Natural killer cell treated with Interleukin-12 subunit alpha and Interleukin-12 subunit beta and Interleukin-15 and Interleukin-18, amount 100 ng/mL, for 72 hours (primary cell): ENCODE measurements around the gene NAP1L4. TPM values are rescaled to one million over a fixed set of nuclear protein-coding genes. Genes with fewer than 3 reads are reported as not detected.

Source experiments
- ATAC-seq, 2 donors: fragments of 150-1000 bp; cut with Tn5 transposase in 1 of 2; sonication (Bioruptor Pico), chemical (Tn5 transposase) in 1 of 2; 2 replicates each; pipeline ENCODE4 v1.10.0; 2021
- DNase-seq: peaks from one replicate; pipeline ENCODE4 v3.0.0; 2022; ENCODE audit warnings: low spot score
- H3K27ac Mint-ChIP-seq, 2 donors: 1 replicate in 1 of 2; 2 replicates in 1 of 2; pipeline ENCODE4 v1.8.0; 2022; ENCODE audit warnings: mixed read lengths in 2 of 2, mild to moderate bottlenecking in 1 of 2, moderate library complexity in 1 of 2
- H3K27me3 Mint-ChIP-seq, 2 donors: 1 replicate in 1 of 2; 2 replicates in 1 of 2; pipeline ENCODE4 v1.8.0; 2022; ENCODE audit warnings: mixed read lengths in 2 of 2
- H3K36me3 Mint-ChIP-seq: one replicate; pipeline ENCODE4 v1.8.0; 2022; ENCODE audit warnings: mixed read lengths
- H3K4me1 Mint-ChIP-seq, 2 donors: 1 replicate in 1 of 2; 2 replicates in 1 of 2; pipeline ENCODE4 v1.8.0; 2022; ENCODE audit warnings: low read depth in 2 of 2, mixed read lengths in 2 of 2, mild to moderate bottlenecking in 1 of 2
- H3K4me3 Mint-ChIP-seq: one replicate; pipeline ENCODE4 v1.8.0; 2022; ENCODE audit warnings: mixed read lengths
- H3K9me3 Mint-ChIP-seq: 2 replicates; pipeline ENCODE4 v1.8.0; 2022; ENCODE audit warnings: mixed read lengths
- total RNA-seq, 2 donors: library from RNA; stranded (reverse); gene quantifications; one replicate each; pipeline ENCODE4 v1.2.3, GENCODE V29; 2022

The NAP1L4 gene
- total RNA-seq, 2 donors from 2014 or later = 160 to 222 TPM

- no peak overlapping the region for H3K4me3 Mint-ChIP-seq
- H3K9me3 Mint-ChIP-seq = no peaks in the 10 kb centered on the region
- DNase-seq = no peak
- H3K27ac Mint-ChIP-seq = no peak overlapping the region
- peaks cover 5% of the 10 kb centered on the region for H3K36me3 Mint-ChIP-seq
- H3K27me3 Mint-ChIP-seq = no peaks in the 10 kb centered on the region
- peaks cover 23 to 32% of the 10 kb centered on the region in 2 donors for H3K4me1 Mint-ChIP-seq
- no peak for ATAC-seq
These were observed 26.5 kb upstream of the NAP1L4 start for GRCh38 chr11:3018596-3018995.

GRCh38 chr11:3016861-3017260 lies 24.7 kb upstream of the NAP1L4 start:
- Mint-ChIP-seq H3K27ac (no peak overlapping the region), H3K4me3 (no peak overlapping the region), H3K4me1 (peaks cover 9 to 15% of the 10 kb centered on the region in 2 donors), H3K9me3 (no peaks in the 10 kb centered on the region), H3K36me3 (peaks cover 5% of the 10 kb centered on the region), H3K27me3 (no peaks in the 10 kb centered on the region)
- ATAC-seq (no peak), DNase-seq (no peak)

- Mint-ChIP-seq H3K27ac (no peak overlapping the region), H3K9me3 (no peaks in the 10 kb centered on the region), H3K4me1 (peaks cover 9 to 12% of the 10 kb centered on the region in 2 donors), H3K36me3 (peaks cover 5% of the 10 kb centered on the region), H3K4me3 (no peak overlapping the region), H3K27me3 (no peaks in the 10 kb centered on the region)
- no peak for ATAC-seq
- DNase-seq = no peak
These were observed 23.7 kb upstream of the NAP1L4 start for GRCh38 chr11:3015796-3016195.

GRCh38 chr11:3014943-3015342 lies 22.8 kb upstream of the NAP1L4 start:
- peaks cover 5% of the 10 kb centered on the region for H3K36me3 Mint-ChIP-seq
- ATAC-seq (no peak), DNase-seq (no peak)
- no peaks in the 10 kb centered on the region for H3K27me3 Mint-ChIP-seq
- H3K4me3 Mint-ChIP-seq = peak overlapping the region; percentile 32
- H3K4me1 Mint-ChIP-seq = peaks cover 9 to 12% of the 10 kb centered on the region in 2 donors
- H3K9me3 Mint-ChIP-seq = no peaks in the 10 kb centered on the region
- H3K27ac Mint-ChIP-seq = peak overlapping the region; percentile 66 to 77

GRCh38 chr11:3014057-3014938 lies 22.2 kb upstream of the NAP1L4 start:
- Mint-ChIP-seq H3K27me3 (no peaks in the 10 kb centered on the region), H3K27ac (peak overlapping the region; percentile 66 to 77), H3K4me1 (peaks cover 12% of the 10 kb centered on the region in 2 donors), H3K4me3 (peak overlapping the region; percentile 32), H3K9me3 (no peaks in the 10 kb centered on the region), H3K36me3 (peaks cover 5% of the 10 kb centered on the region)
- DNase-seq = no peak
- peak; percentile 76 for ATAC-seq

- Mint-ChIP-seq H3K36me3 (peaks cover 5% of the 10 kb centered on the region), H3K4me3 (no peak overlapping the region), H3K27me3 (no peaks in the 10 kb centered on the region), H3K9me3 (no peaks in the 10 kb centered on the region), H3K27ac (no peak overlapping the region), H3K4me1 (peaks cover 15 to 16% of the 10 kb centered on the region in 2 donors)
- ATAC-seq (no peak), DNase-seq (no peak)
These were observed 20.1 kb upstream of the NAP1L4 start for GRCh38 chr11:3011891-3012885.

- H3K27ac Mint-ChIP-seq = peak overlapping the region in 1 of 2 donors; percentile 63
- no peak overlapping the region for H3K4me3 Mint-ChIP-seq
- ATAC-seq = no peak
- no peak for DNase-seq
- peaks cover 15 to 16% of the 10 kb centered on the region in 2 donors for H3K4me1 Mint-ChIP-seq
- H3K27me3 Mint-ChIP-seq = no peaks in the 10 kb centered on the region
- no peaks in the 10 kb centered on the region for H3K9me3 Mint-ChIP-seq
- H3K36me3 Mint-ChIP-seq = peaks cover 5% of the 10 kb centered on the region
These were observed 18.6 kb upstream of the NAP1L4 start for GRCh38 chr11:3010521-3011275.

GRCh38 chr11:3010004-3010403 lies 17.9 kb upstream of the NAP1L4 start:
- no peak for ATAC-seq
- Mint-ChIP-seq H3K27me3 (no peaks in the 10 kb centered on the region), H3K9me3 (no peaks in the 10 kb centered on the region), H3K36me3 (peaks cover 5% of the 10 kb centered on the region), H3K4me1 (peaks cover 9 to 12% of the 10 kb centered on the region in 2 donors), H3K27ac (peak overlapping the region; percentile 49 to 75), H3K4me3 (no peak overlapping the region)
- DNase-seq = no peak

- peak overlapping the region; percentile 49 to 75 for H3K27ac Mint-ChIP-seq
- no peaks in the 10 kb centered on the region for H3K27me3 Mint-ChIP-seq
- ATAC-seq (peak in 1 of 2 donors; percentile 13), DNase-seq (no peak)
- H3K4me3 Mint-ChIP-seq = no peak overlapping the region
- H3K9me3 Mint-ChIP-seq = no peaks in the 10 kb centered on the region
- peaks cover 5% of the 10 kb centered on the region for H3K36me3 Mint-ChIP-seq
- peaks cover 4 to 11% of the 10 kb centered on the region in 2 donors for H3K4me1 Mint-ChIP-seq
These were observed 17.4 kb upstream of the NAP1L4 start for GRCh38 chr11:3009481-3009880.

GRCh38 chr11:3008746-3009336 lies 16.7 kb upstream of the NAP1L4 start:
- H3K4me3 Mint-ChIP-seq = no peak overlapping the region
- H3K9me3 Mint-ChIP-seq = no peaks in the 10 kb centered on the region
- peak overlapping the region; percentile 49 to 75 for H3K27ac Mint-ChIP-seq
- DNase-seq (no peak), ATAC-seq (no peak)
- peaks cover 5% of the 10 kb centered on the region for H3K36me3 Mint-ChIP-seq
- H3K4me1 Mint-ChIP-seq = peaks cover 4 to 7% of the 10 kb centered on the region in 2 donors
- no peaks in the 10 kb centered on the region for H3K27me3 Mint-ChIP-seq

GRCh38 chr11:3007404-3008010 lies 15.4 kb upstream of the NAP1L4 start:
- no peaks in the 10 kb centered on the region for H3K27me3 Mint-ChIP-seq
- ATAC-seq (no peak), DNase-seq (no peak)
- H3K36me3 Mint-ChIP-seq = peaks cover 5% of the 10 kb centered on the region
- peak overlapping the region in 1 of 2 donors; percentile 47 for H3K27ac Mint-ChIP-seq
- no peaks in the 10 kb centered on the region for H3K9me3 Mint-ChIP-seq
- H3K4me1 Mint-ChIP-seq = peaks cover 4 to 7% of the 10 kb centered on the region in 2 donors
- no peak overlapping the region for H3K4me3 Mint-ChIP-seq

- ATAC-seq = peak in 1 of 2 donors; percentile 18
- Mint-ChIP-seq H3K9me3 (no peaks in the 10 kb centered on the region), H3K4me1 (peaks cover 4 to 7% of the 10 kb centered on the region in 2 donors), H3K36me3 (peaks cover 5% of the 10 kb centered on the region), H3K27me3 (no peaks in the 10 kb centered on the region), H3K27ac (no peak overlapping the region), H3K4me3 (no peak overlapping the region)
- no peak for DNase-seq
These were observed 14.6 kb upstream of the NAP1L4 start for GRCh38 chr11:3006505-3007260.
